Glomerular visceral epithelial cell (primary cell): ENCODE results near the gene DIPK1C.
A peak's percentile ranks its signal among the peaks of the same experiment; 100 is the strongest.

Experiments used
- DNase-seq: peaks from one replicate; pipeline ENCODE4 v3.0.0-alpha.2; 2016; ENCODE audit errors: extremely low spot score

Gene DIPK1C

DNA sequence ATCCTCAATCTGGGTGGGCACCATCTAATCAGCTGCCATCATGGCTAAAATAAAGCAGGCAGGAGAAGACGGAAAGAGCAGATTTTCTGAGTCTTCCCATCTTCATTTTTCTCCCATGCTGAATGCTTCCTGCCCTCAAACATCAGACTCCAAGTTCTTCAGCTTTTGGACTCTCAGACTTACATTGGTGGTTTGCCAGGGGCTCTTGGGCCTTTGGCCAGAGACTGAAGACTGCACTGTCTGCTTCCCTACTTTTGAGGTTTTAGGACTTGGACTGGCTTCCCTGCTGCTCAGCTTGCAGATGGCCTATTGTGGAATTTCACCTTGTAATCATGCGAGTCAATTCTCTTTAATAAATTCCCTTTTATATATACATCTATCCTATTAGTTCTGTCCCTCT, 36.6 kb downstream of the DIPK1C start:
- no peak for DNase-seq

DNA sequence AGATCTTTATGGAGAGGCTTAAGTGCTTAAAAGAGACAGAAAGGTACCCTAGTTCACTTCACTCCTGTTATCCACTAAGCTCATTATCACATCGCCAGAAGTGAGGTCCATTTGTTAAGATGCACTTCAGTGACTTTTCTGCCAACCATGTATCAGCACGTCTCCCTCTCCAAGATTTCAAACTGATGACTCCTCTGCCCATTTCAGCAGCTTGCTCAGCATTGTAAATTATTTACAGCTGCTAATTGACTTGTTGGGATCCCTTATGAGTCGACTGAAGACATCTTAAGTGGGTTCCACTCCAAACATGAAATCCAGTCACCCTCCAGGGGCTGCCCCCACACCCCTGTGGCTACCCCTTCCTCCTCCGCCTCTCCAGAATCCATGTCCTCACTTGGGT, 37.3 kb downstream of the DIPK1C start:
- peak; percentile 17 for DNase-seq

DNA sequence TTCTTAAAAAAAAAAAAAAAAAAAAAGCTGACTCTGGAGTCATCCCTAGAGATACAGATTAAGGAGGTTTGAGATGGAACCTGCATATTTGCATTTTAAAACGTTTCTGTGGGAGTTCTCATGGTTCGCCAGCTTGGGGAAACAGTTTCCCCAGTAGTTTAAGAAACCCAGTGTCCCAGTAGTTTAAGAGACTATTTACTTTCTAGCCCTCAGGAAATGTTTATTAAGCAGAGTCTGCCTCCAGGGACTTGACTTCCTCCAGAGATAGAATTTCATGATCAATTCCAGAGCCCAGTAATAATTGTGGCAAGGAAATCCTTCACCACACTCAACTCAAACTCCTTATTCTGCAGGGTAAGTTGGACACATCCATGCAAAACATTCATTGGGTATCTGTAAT, 39.1 kb downstream of the DIPK1C start:
- DNase-seq = no peak

DNA sequence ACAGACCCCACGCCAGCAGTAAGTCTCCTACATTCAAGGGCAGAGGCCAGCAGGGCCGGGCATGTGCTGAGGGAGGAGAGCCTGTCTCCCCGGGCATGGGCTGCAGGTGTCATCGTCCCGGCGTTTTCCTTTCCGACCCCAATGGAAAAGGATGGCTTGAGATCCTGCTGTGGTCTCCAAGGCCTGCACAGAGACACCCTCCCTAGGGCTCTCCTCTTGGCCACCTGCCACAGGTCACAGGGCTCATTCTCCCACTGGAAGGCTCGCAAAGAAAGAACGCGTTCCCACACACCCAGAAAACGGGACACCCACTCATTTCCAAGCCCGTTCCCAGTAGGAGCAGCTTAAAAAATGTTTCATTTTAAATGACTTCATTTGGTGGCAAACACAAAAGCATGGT, 41.0 kb downstream of the DIPK1C start:
- no peak for DNase-seq

DNA sequence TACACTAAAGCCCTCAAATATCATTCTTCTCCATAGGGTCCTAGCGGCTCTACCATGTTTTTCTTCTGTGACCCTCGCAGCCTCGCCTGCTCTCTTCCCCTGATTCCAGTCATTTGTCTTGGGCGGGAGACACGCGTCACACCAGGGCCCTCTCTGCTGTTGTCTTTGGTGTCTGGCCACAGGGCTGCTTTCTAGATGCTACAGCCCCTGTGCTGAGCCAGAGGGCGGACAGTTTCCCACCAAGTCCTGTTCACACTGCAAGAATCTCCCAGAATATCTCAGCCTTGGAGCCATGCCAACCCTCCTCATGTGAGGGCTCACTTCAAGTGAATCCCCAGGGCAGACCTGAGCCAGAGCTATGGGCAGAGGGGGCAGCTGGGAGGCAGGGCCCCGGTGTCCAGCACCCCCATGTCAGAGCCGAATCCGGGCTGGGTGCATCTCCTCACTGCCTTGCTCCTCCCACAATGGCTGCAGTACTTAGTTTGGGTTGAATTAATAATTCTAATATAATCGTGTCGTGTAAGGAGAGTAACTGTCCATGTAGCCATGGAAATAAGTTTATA, 42.1 kb downstream of the DIPK1C start:
- DNase-seq = no peak

DNA sequence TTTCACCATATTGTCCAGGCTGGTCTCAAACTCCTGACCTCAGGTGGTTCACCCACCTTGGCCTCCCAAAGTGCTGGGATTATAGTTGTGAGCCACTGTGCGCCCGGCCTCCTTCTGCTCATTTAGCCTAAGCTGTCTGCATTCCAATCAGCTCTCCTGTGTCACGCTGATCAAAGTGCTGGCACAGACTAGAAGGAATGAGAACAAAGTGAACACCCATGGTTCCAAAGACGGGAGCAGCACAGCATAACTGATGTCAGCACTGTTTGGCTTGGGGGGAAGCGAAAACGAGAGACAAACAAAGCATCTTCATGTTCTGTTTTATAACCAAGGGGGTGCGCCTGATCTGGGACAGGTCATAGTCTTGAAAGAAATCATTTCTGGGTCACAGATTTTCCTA, 43.3 kb downstream of the DIPK1C start:
- no peak for DNase-seq

DNA sequence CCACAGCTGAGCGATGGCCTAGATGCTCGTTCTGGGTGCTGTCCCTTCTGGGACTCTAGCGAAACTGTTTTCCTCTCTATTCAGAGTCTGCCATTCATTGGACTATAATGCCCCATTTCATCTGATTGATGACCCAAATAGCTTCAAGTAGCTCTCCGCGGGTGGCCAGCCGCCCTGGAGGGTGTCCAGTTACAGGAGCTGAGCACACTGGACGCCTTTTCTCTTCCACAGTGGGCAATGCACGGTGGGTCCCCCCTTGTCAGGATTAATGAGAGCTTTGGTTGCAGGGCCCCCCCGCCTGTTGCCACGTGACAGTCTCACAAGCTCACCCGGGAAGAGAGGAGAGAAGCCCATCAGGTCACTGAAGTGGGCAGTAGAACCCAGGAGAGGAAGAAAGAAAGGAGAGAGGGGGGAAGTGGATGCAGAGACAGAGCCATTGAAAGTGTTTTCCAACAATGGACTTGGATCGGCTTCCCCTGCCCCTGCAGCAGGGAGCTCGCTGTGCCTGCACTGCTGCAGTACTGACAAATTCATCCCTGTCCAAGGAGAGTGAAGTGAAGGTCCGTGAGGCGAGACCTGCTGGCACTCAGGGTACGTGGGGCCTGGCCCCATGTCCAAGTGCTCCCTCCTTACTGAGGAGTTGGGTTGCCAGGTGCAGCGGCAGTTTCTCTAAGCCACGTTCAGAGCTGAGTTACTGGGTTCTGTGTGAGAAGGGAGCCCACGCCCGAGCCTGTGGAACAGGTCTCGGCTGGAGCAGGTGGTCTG, 44.8 kb downstream of the DIPK1C start:
- DNase-seq = no peak

DNA sequence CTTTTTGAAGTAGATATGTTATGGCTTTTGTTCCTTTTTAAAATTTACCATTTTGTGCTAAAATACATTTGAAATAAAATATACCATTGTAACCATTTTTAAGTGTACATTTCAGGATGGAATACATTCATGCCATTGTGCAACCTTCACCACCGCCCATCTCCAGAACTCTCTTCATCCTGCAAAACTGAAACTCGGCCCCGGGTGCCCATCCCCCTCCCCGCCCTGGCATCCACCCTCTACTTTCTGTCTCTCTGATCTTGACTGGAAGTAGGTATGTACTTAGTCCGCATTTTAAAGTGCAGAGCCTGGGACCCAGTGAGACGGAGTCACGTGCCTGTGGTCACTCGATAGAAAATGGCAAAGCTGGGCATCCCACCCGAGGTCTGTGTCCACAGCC, 45.6 kb downstream of the DIPK1C start:
- no peak for DNase-seq

DNA sequence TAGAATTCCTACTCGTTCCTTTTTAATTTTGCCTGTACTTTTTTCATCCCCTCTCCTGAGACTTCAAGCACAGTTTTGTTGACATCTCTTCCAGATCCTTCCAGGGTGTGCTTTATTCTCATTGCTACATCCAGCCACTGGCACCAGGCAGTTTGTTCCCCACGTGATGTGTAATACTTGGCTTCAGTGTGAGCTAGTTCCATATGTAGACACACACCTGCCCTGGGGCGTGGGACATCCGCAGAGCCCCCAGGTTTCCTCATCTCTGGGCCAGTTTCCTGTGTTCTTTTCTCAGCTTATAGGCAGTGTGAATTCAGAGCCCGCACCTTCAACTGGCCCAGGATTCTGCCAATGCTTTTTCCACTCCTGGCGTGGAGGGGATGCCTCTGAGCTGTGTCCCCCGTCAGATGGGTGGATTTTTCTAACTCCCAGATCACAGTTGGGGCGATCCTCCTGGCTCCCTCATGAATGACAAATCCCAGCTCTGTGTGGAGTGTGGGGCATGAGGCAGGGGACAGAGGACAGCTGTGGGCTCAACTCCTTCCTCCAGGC, 46.6 kb downstream of the DIPK1C start:
- DNase-seq = no peak

DNA sequence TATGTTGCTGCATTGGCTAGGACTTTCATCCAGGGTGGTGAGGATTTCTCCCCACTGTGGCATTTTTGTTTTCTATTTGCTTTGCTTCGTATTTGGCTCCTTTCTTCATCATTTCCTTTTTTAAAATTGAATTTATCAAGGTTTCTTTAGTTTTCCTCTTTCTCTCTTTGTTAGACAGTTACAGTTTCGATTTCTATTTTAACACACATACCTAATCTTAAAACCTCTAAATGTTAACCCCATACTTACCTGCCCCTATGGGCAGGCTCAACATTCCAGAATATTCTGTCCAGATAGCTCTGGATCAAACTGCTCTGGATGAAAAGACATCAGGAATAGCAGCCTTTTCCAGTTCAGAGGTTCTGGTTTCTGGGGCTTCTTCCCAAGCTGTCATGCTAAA, 49.2 kb downstream of the DIPK1C start:
- DNase-seq = no peak

DNA sequence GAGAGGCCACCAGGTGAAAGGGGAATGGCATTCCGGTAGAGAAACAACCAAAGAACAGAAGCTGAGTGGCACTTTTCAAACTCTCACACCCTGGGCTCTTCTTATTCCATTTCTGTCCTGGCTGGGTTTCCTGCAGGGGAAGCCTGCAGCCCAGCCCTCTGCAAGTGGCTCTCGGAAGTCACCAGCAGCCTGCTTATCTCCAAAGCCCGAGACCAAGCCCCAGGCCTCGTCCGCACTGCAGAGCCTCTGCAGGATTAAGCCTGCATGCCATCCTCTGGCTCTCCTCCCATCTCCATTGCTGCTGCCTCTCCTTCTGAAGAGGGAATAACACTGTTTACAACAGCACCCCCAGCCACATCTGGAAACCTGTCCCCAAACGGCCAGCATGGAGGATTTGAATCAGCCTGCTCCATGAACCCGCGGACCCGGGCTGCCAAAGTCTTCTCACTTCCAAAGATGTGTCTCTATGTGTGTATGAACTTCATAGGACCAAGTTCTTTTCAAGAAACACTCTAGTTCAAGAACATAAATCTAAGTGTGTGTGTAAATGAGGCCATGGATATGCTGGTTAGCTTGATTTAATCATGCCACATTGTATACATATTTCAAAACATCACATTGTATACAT, 54.2 kb downstream of the DIPK1C start:
- no peak for DNase-seq

DNA sequence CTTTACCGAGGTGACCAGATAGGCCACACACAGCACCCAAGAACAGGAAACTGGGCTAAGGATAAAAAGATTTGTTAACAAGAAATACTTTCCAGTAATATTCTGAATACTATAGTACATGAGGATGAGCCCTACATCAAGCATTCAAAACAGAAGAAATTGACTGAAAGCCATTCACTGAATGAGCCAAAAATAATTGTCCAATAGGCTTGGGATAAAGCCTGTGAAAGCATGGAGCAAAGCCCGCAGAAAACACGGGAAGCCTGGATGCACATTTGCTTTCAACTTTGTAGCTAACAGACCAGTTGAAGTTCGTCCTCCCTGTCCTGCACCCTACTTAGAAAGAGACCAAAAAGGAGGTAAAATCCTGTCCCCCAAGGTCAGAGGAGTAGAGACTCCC, 56.3 kb downstream of the DIPK1C start:
- DNase-seq = no peak

DNA sequence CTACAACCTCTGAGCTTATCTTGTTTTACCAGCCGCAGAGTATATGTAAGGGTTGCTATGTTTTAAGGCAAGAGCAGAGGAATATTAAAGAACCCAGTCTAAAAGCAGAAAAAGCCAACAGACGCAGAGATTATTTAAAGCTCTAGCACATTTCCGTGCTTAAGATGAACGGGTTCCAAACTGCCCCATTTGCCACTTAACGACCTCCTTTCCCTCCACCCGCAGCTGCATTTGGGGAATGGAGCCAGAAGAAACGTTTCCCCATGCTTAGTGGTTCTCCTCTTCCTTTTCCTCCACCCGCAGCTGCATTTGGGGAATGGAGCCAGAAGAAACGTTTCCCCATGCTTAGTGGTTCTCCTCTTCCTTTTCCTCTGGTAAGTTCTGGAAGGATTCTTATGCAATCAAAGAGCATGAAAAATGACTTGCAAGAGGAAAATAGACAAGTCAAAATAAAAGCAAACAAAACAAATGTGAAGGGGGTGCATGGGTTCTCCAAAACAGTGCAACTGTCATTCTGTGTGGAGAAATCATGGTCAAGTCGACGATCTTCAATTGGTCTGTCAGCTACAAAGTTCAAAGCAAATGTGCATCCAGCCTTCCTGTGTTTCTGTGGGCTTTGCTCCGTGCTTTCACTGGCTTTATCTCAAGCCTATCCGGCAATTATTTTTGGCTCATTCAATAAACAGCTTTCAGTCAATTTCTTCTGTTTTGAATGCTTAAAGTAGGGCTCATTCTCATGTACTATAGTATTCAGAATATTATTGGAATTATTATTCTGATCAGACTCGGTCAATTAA, 57.8 kb downstream of the DIPK1C start:
- no peak for DNase-seq

DNA sequence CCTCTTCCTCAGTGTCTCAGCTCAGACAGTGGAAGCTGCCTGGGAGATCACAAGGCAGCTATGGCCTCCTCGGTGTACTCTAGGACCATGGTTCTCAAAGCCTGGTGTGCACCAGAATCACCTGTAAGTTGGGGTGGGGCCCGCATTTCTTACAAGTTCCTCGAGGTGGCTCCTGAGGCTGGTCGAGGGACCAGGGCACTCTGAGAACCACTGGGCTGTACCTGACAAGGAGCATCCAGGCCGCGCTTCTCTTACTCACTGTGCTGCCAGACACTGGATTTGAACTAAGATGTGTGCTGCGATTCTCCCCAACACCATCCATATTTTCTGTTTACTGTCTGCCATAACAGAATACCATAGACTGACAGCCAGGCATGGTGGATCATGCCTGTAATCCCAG, 59.5 kb downstream of the DIPK1C start:
- DNase-seq = no peak

DNA sequence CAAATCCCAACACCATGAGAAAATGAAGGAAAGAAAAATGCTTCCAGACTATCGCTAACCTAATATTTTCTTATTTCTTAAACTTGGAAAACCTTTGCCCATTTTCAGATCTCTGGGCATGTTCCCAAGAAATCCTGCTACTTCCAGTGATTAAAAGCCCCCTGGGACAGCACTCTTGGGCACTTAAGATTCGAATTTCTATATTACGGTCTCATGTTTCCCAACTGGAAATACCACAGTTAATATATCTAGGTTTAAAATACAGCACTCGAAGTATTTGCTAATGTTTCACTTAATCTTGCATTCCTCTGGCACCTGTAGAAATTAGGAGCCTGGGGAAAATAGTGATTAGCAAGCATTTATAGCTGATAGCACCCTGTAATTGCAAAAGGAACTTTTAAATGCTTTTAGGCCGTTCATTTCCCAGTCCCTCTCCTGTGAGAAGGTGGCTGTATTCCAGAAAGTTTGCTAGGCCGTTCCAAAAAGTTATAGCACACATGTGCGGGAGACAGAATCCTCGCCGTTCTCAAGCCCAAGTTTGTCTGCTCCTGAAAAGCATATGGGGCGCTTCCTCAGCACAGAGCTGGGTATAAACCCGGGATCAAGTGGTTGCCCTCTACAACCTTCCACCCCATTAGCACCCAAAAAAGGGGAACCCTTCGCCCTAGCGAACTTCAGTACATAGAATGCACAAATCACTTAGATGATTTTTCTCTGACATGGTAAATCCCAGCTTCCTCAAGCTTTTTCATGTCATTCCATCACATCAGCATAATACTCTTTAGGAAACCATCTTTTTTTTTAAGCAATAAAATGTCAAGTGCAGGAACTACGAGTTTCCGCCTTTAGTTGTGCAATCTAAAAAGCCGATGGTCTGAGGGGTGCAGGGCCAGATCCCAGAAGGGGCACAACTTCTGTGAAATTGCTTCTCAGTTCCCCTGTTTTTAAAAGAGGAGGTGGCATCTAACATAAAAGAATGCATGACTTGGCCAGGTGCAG, 60.6 kb downstream of the DIPK1C start:
- DNase-seq = no peak

DNA sequence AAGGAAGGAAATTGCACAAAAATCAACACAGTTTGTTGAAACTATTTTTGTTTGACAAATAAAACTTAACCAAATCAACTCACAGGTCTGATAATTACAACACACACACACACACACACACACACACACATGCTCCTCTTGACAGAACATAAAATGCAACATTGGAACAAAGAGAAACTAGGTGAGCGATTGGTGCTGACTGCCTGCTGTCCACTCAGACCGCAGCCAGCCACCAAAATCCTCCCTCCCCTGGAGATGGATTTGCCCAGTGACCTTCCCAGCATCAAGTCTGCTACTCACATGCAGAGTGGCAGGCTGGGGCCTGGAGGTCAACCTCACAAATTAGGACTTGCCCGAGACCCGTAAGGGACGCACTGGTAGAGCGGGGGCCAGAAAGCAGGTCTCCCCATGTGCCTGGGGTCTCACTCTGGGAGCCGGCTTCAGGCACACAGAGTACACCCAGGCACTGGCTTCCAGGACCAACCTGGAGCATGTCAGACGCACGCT, 61.4 kb downstream of the DIPK1C start:
- no peak for DNase-seq

DNA sequence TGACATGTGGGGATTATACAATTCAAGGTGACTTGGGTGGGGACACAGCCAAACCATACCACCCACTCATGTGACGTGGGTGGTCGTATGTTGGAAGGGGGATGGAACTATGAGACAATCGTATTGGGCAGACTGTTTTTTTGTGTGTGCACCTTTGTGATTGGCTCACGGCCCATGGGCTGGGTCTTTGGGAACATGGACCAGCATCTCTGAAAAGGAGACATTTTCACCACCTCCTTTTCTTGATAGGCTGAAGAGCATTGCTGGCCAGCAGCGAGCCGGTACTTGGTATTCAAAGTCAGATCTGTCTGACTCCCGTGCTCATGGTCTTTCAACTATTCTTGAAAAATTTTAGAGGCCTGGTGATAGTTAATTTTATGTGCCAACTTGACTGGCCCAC, 62.1 kb downstream of the DIPK1C start:
- no peak for DNase-seq

DNA sequence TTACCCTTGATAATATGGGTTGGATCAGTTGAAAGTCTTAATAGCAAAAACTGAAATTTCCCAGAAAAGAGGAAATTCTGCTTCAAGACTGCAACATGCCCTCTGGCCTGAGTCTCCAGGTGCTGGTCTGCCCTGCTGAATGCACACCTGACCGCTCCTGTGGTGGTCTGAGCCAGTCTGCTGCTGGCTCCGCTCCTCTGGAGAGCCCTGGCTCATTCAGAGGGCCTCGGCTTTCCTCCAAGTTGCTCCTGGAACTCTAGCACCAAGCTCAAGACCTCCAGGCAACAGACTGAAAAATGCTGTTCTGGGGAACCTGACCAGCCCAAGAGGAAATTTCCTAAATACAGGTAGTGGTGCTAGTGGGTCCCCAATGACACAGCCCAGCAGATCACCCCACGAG, 64.8 kb downstream of the DIPK1C start:
- DNase-seq = no peak

DNA sequence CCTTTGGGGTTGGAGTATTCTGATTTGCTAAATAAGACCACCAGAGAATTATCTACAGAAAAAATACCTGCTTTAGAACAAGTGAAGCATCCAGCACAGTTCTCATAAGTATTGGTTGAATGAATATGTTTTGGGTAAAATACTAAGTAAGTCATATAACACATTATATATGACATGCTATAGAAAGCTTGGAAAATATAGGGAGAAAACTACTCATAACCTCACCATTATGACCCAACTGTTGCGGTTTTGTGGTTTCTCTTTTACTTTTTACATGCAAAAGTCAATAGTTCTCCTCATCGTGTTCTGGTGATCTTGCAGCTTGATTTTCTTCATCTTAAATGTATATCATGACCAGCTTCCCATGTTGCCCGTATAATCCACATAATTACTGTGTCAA, 66.2 kb downstream of the DIPK1C start:
- DNase-seq = no peak

DNA sequence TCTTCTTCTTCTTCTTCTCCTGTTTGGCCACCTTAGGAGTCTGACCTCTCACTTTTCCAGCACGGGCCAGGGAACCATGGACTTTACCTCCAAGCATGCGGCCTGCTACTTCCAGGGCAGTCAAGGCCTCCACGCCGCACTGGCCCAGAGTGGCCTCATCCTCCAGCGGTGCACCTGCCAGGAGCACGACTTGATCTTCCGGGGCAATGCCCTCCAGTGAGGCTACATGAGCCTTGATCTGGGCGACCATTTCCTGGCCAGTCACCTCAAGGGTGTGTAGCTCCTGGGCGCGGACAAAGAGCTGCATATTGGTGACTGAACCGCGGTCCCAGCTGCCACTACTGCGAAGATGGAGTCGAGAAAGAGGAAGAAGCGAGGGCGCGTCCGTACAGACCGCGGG, 67.1 kb downstream of the DIPK1C start:
- no peak for DNase-seq
